NCI-H1930 (cell line): ENCODE measurements around the gene THAP11.

Experiments
- DNase-seq, 2 experiments: peaks; one replicate each; lab custom pipeline; 2025; lab: John Stamatoyannopoulos, UW

Gene THAP11

DNA sequence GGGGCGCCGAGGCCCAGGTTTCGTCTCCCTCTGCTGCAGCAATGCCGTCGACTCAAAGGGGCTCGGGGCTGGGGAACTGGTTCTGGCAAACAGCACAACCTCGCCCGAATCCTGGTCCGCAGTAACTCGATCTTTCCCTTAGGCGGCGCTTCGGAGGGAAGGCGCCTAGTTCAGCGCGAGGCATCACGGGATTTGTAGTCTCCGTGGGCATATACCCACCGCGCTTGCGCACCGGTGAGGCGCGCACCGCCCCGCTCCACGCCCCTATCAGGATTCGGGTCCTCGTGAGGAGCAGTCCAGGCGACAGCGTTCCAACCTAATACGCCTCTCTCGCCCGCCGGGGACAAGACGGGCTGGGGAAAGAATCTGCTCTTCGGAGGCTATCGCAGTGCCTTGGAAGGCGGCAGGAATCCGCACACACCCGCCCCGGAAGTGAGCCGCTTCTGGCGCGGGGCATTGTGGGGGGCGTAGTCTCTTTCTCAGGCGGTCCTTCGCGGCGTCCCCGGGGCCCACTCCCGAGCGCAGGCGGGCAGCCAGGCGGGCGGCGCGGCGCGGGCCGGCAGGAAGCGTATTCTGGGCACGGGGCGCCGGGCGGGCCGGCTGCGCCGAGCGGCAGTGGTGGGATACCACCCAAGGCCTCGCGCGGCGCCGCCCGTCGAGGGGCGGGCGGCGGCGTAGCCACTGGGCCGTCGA, at the start of gene THAP11:
TSS of gene THAP11 (plus strand) at position 505 of the 693 bp plus-strand sequence. CDS start 235 bp downstream, outside the sequence.
- DNase-seq: peak; percentile 85 to 91

DNA sequence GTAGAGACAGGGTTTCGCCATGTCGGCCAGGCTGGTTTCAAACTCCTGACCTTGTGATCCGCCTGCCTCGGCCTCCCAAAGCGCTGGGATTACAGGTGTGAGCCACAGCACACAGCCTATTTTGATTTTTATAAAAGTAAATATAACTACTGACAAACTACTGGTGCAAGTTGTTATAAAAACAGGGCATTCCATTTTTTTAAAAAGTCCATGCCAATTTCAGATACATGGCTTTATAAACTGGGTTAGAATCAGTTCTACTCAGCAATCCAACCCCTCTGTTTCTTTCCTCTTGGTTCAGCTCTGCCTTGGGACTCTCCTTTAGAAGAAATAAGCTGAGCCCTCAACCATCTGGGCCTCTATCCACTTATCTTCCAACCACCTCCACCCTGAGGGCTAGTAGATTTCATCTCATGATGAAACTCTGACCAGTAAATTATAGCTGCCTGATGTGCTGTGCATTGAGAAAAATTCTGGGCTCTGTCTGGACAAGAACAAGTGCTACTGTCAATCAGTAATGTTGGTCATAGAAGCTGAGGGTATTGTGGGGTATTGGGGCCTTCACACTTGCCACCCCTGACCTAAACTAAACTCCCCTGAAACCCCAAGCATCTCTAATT, 45.9 kb upstream of the THAP11 start:
- DNase-seq: no peak

DNA sequence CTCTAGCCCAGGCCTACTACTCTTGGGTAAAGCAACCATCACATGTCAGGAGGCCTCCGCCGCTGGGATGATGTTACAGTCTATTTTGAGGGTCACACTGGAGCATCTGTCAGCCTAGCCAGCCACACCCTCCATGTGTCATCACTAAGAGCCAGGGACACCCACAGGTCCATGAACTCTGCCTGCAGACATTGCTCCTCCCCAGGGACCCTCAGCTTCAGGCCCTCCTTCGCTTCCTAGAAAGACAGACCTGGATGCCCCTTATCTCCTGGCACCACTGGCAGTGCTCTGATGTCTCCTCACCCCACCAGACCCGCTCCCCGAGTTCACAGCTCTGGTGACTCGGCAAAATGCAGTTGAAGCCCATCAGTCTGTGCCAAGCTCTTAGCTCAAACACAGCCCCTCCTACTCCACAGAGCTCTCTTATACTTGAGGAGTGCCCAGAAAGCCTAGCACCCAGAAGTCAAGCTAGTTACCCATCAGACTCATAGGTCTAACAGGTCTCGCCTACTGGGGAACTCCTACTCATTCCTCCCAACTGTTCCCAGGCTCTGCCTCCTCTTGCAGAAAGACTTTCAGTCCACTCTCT, 41.7 kb upstream of the THAP11 start:
- DNase-seq: no peak

DNA sequence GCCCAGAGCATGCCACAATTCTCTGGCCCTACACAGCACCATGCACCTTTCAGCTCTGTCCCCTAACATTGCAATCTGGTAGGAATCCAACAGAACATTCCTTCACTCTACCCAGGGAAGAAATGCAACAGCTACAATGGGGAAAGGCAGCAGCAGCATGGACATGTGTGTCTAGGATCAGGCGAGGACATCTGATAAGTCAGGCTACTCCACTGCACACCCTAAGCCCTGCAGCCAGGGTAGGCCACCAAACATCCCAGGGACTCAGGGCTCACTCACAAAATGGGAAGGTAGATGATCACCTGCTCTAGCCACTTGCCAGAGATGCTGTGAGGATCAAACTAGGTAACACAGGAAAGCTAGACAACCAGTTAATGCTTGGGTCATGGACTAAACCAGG, 40.9 kb upstream of the THAP11 start:
- DNase-seq: no peak

DNA sequence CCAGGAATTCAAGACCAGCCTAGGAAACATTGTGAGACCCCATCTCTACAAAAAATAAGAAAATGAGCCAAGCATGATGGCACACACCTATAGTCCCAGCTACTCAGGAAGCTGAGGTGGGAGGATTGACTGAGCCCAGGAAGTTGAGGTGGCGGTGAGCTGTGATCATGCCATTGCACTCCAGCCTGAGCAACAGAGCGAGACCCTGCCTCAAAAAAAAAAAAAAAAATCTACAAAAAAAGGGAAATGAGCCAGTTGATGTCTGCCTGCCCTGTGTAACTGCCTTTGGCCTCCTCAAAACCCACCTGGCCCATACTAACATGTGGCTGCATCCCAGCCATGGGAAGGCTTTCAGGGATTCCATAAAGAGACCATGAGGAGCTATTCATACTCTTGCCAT, 40.2 kb upstream of the THAP11 start:
- DNase-seq: no peak

DNA sequence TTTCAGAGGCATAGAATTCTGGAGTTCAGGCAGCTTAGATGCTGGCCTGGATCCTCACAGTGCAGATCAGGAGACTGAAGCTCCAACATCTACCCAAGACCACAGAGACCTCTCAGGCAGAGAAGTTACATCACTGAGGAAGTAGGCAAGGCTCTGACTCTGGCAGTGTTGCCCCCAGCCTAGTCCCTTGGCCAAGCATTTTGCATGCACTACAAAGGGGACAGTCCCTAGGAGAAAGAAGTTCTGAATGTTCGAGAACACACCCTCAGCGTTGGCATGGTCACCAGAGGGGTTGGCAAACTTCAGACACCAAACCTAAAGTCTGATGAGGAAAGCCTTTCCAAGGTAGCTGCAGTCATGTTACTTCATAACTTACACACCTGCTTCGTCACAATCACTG, 38.2 kb upstream of the THAP11 start:
- no peak for DNase-seq

DNA sequence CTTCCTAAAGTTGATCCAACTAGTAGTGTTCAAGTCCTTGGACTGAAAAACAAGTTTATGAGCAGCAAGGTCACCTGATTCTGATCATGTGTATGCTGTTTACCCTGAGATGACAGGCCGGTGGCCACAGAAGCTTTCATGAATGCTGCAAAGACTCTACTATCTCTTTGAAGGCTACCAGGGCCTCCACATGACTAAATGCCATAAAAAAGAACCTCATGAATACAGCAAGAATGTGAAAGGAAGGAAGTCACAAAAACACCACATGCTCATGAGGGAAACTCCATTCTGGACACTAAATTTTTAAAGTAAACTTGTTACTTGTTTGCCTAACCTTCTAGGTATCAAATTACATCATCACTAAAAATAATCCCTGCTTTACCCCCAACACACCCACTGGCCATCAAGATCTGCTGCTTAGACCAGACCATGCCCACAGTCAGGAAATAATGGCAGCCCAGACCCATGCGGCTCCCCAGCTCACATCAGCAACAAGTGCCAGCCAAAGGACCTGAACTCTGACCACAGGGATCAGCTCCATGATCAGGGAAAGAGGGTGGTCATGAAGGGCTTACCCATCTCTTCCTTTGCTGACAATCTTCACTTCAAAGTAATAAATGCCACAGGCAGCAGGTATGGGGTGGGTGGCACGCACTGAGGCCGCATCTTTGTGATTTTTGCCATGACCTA, 37.1 kb upstream of the THAP11 start:
- no peak for DNase-seq

DNA sequence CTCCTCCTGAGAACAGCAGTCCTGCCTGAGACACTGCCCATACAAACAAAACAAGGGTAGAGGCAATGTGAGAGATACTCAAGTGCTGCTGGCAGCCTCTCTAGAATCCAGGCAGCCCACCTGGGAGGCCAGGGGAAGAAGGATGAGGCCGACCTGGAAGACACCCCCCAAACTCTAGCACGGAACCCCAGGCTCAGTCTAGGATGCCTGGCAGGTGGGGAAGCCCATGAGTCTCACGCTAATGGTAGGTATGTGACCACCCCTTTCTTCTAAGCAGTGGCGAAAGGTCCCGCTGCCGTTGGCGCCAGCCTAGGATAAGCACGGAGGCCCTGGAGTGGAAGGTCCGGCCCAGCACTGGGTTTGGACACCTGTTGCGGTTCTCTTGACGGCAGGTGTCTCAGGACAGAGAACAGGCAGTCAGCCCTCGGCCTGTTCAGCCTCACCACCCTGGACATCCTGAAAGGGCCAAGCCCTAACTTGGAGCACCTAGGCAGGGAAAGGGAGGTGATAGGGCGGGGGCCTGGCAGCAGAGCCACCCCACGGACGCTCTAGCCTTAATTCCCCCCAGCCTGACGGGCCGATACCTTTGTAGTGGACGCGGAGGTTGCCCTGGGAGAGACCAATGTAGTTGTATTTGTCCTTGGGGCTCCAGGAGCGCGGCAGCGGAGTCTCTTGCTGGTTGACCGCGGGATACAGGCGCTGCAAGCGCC, 36.2 kb upstream of the THAP11 start:
- no peak for DNase-seq

DNA sequence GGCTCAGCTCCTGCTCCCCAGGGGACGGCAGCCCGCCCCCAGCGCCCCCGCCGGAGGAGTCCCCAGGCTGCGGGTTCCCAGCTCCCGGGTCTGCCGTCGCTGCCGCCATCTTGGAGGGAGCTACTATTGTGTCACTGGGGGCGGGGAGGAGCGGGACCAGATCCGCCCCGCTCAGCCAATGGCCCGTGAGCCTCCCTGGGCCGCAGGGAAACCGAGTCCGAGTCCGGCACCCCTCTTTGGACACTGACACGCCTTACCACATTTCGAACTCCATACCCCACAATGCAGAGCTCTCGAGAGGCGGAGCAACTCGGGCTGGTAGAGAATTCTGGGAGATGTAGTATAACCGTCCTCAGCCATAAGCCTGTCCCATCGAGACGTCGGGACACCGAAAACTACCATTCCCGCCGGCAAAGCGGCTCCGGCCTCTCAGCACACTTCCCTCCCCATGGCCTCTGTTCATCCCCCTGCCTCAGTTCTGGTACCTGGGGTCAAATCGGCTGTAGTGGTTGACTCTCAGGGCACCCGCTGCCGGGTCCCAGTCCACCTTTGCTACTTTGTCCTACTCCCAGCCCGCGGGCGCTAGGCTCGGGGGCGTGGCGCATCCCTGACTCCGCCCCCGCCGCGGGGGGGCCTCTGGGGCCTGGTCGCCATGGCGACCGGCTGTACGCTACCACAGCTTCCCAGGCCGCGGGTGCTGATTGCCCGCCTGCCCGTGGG, 35.5 kb upstream of the THAP11 start, which contains the start of the genes RANBP10 and TSNAXIP1:
TSS of gene RANBP10 (minus strand) at position 133 of the 720 bp plus-strand sequence. CDS start at position 109, 24 bp downstream.
TSS of gene TSNAXIP1 (plus strand) at position 462 of the 720 bp plus-strand sequence. CDS start 261 bp downstream, outside the sequence.
- peak; percentile 95 to 96 for DNase-seq

DNA sequence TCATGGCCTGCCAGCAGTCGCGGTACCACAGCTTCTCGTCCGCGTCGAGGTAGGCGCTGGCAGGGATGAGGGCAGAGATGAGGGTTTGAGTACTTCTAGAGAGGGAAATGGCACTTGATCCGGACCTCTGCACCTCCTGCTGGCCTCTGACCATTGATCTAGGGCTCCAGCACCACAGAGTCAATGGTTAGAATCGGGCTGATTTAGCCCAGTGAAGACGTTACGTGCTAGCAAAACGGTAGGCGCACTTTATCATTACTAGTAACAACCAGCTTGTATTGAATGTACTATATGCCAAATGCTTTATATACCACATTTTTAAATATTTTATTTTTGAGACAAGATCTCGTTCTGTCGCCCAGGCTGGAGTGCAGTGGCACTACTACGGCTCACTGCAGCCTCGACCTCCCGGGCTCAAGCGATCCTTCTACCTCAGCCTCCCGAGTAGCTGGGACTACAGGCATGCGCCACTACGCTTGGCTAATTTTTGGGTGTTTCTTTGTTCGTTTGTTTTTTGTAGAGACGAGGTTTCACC, 34.9 kb upstream of the THAP11 start:
- no peak for DNase-seq

DNA sequence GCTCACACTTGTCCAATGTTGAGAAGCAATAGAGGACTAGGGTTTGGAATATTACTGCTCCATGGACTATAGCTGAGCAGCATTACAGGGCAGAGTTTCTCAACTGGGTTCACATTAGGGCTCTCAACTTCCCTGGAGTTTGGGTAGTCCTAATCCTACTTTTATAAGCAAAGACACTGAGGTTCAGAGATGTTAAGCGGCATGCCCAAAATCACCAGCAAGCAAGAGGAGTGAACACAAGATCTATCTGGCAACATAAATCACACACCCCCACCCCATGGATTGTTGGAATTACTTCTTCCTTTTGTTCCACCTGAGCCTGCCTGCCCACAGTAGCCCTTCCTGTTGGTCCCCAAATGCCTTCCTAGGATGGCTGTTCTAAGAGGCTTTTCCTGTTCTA, 30.2 kb upstream of the THAP11 start:
- DNase-seq: no peak

DNA sequence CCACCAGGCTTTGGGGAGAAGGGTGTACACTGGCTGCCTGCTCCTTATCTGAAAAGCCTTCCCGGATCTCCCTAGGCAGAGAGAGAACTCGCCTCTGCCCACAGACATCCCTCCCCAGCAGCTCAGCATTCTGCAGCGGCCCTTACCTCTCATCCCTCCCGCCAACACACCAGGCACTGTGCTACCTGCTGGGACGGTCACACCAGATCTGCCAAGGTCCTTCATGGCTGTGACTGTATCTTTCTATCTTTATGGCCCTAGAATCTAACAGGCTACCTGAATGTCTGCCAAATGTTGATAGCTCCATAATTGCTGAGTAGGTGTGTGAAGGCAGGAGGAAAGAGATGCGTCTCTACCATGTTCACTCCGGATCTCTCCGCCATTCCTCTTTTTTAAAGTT, 27.6 kb upstream of the THAP11 start:
- DNase-seq: no peak

DNA sequence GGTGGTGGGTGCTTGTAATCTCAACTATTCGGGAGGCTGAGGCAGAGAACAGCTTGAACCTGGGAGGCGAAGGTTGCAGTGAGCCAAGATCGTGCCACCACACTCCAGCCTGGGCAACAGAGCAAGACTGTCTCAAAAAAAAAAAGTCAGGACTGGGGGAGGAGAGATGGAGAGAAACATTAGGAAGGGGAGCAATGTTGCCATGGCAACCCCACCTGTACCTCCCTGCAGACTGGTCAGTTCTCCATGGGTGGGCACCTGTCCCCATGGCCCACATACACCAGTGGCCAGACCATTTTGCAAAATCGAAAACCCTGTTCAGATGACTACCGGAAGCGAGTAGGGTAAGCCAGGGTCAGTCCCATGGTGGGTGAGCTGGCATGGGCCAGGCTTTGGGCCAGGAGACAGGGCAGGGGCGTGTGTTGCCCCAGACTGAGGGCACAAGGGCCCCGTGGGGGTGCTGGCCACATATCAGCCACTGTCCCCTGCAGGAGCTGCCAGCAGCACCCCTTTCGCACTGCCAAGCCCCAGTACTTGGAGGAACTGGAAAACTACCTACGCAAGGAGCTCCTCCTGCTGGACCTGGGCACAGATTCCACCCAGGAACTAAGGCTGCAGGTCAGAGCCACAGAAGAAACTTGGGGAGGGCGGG, 21.4 kb upstream of the THAP11 start:
- no peak for DNase-seq

DNA sequence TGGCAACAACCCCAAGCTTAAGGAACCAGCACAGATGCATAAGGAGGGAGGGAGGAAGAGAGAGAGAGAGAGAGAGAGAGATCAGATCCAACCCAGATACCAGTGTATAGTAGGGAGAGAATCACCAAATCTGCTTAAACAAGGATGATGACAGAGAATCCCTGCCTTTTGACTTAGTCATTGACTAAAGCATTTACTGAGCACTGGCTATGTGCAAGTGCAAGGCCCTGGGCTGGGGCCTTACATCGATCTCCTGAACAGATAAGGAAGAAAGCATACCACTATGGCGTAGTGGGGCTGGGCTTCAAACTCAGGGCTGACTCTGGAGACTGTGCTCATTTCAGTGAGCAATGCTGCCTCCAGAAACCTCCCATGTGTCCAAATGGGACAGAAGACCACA, 19.6 kb upstream of the THAP11 start:
- no peak for DNase-seq

DNA sequence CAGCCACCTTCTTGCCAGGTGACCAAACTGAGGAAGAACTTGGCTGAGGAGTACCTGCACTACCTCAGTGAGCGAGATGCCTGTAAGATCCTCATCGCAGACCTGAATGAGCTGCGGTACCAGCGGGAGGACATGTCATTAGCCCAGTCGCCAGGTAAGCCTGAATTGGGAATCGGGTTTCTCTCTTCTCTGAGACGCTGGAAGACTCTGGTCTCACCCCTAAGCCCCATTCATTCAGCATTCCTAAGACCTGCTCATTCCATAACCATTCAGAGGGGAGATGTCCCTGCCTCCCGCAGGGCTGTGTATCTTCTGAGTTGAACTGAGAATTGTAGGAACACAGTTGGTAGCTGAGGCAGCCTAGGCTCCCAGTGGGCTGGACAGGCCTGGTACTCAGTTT, 17.0 kb upstream of the THAP11 start:
- DNase-seq: no peak

DNA sequence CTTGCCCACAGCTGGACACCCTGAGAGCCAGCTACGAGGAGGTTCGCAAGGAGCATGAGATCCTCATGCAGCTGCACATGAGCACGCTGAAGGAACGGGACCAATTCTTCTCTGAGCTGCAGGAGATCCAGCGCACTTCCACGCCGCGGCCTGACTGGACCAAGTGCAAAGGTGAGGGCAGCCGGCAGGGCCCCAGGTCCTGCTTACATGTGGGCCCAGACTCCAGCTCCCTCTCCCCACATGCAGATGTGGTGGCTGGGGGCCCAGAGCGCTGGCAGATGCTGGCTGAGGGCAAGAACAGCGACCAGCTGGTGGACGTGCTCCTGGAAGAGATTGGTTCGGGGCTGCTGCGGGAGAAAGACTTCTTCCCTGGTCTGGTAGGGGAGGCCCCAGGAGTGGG, 16.2 kb upstream of the THAP11 start:
- DNase-seq: no peak

DNA sequence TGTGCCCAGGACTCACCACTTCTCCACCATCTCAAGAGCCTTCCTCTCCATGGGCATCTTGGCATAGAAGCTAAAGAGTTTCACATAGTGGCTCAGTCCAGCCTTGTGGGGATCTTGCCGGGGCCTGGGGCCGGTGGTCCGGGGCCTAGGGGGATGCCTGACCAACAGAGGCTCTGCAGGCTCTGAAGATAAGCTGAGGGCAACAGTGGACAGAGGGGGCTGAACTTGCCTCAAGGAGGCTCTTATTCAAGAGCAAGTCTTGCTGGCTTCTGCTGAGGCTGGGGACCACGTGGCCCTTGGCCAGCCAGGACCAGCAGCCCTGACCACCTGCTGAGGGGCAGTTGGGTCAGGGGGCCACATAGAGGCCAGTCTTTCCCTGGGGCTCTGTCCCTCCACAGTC, 13.5 kb upstream of the THAP11 start:
- DNase-seq: no peak

DNA sequence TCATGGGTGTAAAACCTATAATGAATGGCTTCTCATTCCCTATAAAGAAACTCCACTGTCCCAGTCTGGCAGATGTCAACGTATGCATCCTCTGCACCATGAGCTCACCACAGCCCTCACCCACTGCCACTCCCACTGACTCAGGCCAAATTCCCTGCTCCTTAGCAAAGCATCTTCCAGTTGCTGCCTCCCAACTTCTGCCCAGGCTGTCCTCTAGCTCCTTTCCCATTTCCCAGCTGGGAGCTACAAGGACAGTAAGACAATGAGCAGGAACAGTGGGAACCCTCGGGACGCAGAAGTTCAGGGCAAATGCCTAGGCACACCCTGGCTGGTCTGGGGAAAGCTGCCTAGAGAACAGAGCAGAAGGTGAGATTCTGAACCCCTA, 9.1 kb upstream of the THAP11 start:
- DNase-seq: no peak

DNA sequence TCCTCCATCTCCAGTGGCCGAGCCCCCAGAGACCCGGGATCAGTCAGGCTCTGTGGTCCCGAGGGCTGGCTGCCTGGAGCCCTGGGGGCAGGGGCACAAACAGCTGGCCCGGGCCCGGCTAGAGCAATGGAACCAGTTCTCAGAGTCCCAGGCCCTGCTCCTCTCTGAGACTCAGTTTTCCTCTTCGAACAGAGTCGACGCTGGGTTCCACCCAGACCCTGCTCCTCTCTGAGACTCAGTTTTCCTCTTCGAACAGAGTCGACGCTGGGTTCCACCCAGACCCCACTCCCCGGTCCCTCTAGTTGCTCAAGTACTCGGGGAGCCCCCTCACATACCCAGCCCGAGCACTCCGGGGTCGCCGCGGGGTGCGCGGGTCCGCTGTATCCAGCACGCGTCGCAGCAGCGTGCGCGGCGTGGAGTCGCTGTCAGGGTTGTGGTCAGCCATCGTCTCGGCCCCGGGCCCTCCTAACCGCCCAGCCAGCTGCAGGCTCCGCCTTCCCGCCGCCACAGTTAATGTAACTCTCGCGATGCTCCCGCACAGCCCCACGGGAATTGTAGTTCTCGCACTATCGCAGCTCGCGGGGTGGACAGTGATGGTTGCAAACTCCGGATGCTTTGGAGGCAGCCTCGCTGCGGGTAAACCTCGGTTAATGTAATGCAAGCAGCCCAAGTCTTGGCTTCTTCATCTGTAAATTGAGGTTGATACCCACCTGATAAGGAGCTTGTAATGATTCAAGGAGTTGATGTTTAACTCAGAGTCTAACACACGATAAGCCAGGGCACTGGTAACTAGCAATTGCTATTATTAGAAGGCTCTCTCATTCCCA, 8.5 kb upstream of the THAP11 start:
- DNase-seq: peak; percentile 85 to 88

DNA sequence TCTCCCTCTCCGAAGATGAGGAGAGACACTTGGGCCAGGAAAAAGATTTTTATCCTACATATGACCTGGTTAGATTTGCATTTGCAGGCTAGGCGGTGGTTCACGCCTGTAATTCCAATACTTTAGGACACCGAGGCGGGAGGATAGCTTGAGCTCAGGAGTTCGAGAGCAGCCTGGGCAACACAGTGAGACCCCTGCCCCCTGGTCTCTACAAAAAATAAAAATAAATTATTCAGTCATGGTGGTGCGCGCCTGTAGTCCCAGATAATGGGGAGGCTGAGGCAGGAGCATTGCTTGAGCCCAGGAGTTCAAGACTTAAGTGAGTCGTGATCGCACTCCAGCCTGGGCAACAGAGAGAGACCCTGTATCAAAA, 7.9 kb upstream of the THAP11 start:
- no peak for DNase-seq
